HCEC 1CT (cell line): ENCODE results near the gene FAR2.
A peak's percentile ranks its signal among the peaks of the same experiment; 100 is the strongest.
"Not testable (repeated sequence)": the region's sequence is repeated elsewhere in the genome, so short reads cannot be mapped to it uniquely, and the experiment has no call there.

Source experiments
- DNase-seq: peaks from one replicate; pipeline ENCODE4 v3.0.0-alpha.2; 2017

FAR2 gene

GRCh38 chr12:29155079-29155478 lies 6.0 kb downstream of the FAR2 start:
- DNase-seq: no peak

- DNase-seq: peak; percentile 64
Observed at GRCh38 chr12:29157486-29157946, 8.4 kb downstream of the FAR2 start.

GRCh38 chr12:29158115-29158763 lies 9.2 kb downstream of the FAR2 start:
- no peak for DNase-seq

- no peak for DNase-seq
Observed at GRCh38 chr12:29159661-29160060, 10.6 kb downstream of the FAR2 start.

GRCh38 chr12:29160230-29160629 lies 11.2 kb downstream of the FAR2 start:
- DNase-seq: no peak

GRCh38 chr12:29163146-29163545 lies 14.1 kb downstream of the FAR2 start:
- no peak for DNase-seq

- DNase-seq: peak; percentile 85
Observed at GRCh38 chr12:29164477-29165393, 15.7 kb downstream of the FAR2 start.

- DNase-seq: no peak
Observed at GRCh38 chr12:29167445-29167844, 18.4 kb downstream of the FAR2 start.

GRCh38 chr12:29167988-29168387 lies 18.9 kb downstream of the FAR2 start:
- DNase-seq: no peak

- DNase-seq: not testable (repeated sequence)
Observed at GRCh38 chr12:29169978-29170377, 20.9 kb downstream of the FAR2 start.

- not testable (repeated sequence) for DNase-seq
Observed at GRCh38 chr12:29170478-29171084, 21.5 kb downstream of the FAR2 start.

- DNase-seq: no peak
Observed at GRCh38 chr12:29171421-29172258, 22.6 kb downstream of the FAR2 start.

GRCh38 chr12:29176941-29177340 lies 27.9 kb downstream of the FAR2 start:
- DNase-seq: peak; percentile 81

GRCh38 chr12:29182247-29182646 lies 33.2 kb downstream of the FAR2 start:
- not testable (repeated sequence) for DNase-seq

GRCh38 chr12:29187756-29188155 lies 38.7 kb downstream of the FAR2 start:
- no peak for DNase-seq

- DNase-seq: no peak
Observed at GRCh38 chr12:29191267-29191850, 42.3 kb downstream of the FAR2 start.

- DNase-seq: no peak
Observed at GRCh38 chr12:29198901-29199300, 49.8 kb downstream of the FAR2 start.

GRCh38 chr12:29200586-29200985 lies 51.5 kb downstream of the FAR2 start:
- DNase-seq: no peak

- no peak for DNase-seq
Observed at GRCh38 chr12:29201296-29201695, 52.2 kb downstream of the FAR2 start.

- no peak for DNase-seq
Observed at GRCh38 chr12:29201746-29202145, 52.7 kb downstream of the FAR2 start.

- DNase-seq: no peak
Observed at GRCh38 chr12:29204521-29204920, 55.4 kb downstream of the FAR2 start.

GRCh38 chr12:29207120-29207519 lies 58.0 kb downstream of the FAR2 start:
- DNase-seq: no peak
